Middle frontal gyrus (tissue), 1 donor: Measurements from ENCODE around the gene SPSB4.
"Not testable (repeated sequence)": the region's sequence is repeated elsewhere in the genome, so short reads cannot be mapped to it uniquely, and the experiment has no call there.

Experiments
- DNase-seq: peaks from one replicate; pipeline ENCODE4 v3.0.0-alpha.2; 2015; ENCODE audit warnings: low spot score; ENCODE audit errors: extremely low spot score

Gene SPSB4

DNA sequence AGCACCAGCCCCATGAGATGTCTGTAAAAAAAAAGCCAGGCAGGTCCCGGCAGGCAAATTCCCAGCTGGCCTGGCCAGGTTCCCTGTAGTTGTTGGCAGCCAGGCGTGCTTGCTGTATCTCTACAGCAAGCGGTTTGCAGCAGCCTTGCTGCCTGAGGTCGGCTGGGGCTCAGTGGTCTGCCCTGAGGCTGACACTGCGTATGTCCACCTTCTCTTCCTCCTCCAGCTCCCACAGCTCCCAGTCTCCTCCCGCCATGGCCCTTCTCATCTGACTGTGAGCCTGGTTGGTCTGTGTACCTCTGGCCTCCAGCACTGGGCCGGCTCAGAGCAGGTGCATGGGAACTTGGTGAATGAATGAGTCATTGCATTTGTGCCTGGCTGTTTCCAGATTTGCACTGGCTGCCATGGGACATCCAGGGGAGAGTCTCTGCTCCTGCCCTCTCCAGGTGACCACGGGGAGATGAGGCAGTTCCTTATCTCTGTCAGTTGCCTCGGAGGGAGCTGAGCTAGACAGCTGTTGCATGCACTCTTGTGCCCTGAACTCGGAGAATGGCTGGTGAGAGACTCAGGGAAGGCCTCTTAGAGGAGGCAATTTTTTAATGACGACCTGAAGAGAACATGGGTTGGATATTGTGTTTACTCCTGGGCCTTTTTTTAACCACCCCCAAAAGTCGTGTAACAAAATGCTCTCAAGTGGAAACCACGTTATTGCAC, 43.0 kb downstream of the SPSB4 start:
- DNase-seq, result no peak

DNA sequence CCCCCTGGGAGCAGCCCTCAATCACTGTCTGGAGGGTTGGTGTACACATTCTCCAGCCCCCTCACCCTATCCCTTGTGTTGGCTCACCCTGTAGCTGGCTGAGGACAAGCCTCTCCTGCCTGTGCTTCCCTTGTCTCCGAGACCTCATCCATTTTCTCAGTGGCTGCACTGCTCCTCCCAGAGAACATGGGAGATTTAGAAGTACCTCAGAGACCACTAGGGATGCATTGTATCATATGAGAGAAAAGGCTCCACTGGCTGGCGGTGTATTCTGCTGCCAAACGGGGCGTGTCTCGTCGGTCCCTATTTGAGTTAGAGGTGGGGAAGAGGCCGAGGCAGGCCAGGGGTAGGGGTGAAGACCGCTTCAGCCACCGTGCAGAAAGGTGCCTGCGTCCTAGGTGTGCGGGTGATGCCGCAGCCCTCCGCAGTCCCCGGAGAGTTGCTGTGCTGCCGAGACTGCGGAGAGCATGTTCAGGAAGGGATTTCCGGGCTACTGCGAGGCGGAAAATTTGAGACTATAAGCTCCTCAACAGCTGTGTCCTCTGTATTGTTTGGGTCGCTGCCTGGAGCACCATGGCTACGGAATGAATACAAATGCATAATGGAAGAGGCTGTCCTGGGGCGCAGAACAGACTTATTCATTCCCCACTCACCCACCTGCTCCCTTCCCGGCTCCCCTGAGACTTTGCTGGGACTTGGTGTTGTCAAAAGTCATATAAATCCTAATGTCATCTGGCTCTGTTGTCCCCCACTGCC, 43.8 kb downstream of the SPSB4 start:
- DNase-seq, result no peak

DNA sequence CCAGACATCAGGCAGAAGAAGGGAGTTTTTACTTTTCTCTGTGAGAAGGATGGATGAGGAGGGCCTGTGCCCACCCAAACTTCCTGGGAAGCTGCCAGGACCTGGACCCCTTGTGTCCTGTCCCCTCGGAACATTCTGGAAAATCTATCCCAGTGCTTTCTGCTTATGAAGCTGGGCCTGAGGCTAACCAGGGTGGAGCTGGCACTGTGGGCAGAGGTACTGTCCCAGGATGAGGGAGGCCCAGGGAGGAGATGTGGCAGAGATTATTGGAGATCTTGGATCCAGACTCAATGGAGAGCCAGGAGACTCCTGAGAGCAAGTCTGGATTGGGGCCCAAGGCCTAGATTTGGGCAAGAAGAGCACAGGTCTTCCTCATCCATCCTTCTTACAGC, 44.4 kb downstream of the SPSB4 start:
- no peak for DNase-seq

DNA sequence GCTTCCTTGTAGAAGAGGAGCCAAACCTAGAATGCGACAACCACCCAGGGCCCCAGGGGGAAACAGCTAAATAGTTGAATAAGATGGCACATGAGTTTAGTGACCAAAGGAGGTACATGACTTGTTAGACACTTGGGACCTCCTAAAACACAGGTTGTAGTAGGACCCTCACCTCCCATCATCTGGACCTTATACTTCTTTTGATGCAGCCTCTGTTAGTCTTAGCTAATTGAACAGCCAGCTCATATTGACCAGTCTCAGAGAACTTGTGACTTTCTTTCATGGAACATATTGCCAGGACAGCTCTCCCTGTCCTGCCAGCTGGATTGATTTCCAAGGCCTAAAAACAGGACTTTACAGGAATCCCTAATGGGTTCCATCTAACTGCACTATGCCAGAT, 45.0 kb downstream of the SPSB4 start:
- DNase-seq, result no peak

DNA sequence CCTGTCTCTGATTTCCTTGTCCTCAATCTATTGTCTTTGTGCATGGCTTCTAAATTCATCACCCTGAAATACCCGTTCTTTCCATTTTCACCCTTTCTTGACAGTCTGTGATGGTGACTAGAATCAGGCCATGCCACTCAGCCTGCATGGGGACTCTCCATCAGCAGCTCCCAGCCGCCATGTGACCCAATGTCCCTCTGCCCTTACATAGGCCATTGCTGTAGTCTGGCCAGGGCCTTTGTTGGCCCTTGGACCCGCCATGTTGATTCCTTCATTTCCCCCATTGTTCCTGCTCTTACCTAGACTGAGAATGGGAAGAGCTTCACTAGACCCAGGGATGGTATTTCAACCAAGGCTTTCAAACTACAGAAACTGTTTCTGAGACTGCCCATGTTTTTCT, 45.8 kb downstream of the SPSB4 start:
- no peak for DNase-seq

DNA sequence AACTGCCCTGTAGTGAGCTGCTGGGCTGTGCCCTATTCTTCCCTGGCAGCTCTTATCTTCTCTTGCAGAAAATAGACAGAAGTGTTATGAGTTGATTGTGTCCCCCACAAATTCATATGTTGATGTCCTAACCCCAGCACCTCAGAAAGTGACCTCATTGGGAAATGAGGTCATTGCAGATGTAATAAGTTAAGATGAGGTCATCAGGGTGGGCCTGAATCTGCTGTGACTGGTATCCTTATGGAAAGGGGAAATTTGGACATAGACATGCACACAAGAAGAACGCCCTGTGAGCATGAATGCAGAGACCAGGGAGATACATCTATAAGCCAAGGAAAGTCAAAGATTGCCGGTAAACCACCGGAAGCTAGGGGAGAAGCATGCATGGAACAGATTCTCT, 49.0 kb downstream of the SPSB4 start:
- DNase-seq, result no peak

DNA sequence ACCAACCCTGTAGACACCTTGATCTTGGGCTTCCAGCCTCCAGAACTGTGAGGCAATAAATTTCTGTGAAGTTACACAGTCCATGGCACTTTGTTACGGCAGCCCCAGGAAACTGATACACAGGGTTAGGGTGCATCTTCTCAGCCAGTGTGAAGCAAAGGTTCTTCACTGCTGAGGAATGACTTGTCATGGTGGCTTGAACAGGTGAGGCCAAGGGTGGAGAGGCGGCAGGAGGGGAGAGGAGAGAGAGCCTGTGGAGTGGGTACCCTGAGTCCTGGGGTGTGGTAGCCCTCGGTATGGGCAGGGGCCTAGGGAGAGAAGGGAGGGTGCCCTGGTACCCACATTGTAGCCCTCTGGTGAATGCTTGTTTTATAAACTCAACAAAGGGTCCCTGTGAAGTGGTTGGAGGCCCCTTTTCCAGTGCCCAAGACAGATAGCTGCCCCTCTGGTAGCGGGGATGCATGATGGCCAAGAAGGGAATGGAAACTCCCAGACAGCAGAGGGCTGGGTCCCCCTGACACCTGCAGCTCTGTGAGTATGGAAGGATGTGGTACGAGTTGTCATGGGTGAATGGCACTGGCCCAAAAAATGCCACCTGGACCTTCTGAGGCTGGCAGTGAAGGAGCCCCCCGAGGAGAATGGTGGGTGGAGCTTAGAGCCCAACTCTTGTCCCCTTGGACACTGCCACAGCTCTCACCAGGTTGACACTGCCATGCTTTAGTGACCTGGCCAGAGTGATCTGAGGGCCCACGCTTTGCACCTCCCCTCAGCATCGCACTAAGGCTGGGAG, 49.6 kb downstream of the SPSB4 start:
- DNase-seq, result no peak

DNA sequence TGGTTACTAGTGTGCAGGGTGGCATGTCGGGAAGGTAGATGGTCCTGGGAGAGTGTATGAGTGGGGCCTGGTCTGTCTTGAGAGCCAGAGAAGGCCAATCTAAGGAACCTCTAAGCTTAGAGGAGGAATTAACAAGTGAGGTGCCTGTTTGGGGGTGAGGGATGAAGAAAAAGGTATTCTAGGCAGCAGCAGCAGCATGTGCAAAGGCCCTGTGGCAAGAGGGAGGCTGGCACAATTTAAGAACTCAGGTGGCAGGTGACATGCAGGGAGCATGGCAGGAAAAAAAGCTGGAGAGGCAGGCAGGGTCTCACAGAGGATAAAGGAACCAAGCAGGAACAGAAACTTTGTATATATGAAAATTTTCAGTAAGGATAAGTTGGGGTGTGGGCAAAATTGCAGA, 51.2 kb downstream of the SPSB4 start:
- no peak for DNase-seq

DNA sequence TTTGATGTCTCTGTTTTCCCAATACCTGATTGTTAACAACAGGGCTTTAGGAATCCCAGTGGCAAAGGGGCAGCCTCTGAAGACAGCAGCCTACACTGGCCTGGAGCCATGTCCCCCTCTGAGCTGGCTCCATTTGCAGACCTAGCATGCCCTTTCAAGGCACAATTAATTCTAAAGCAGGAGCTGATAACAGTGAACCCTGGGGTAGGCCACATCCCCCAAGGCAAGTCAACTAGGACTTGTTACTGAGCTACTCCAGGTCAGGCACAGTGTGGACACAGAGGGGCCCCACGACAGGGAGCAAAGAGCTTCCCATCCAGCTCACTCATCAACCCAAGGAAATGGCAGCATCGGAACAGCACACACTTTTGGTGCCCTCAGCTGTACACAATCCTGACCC, 51.9 kb downstream of the SPSB4 start:
- no peak for DNase-seq

DNA sequence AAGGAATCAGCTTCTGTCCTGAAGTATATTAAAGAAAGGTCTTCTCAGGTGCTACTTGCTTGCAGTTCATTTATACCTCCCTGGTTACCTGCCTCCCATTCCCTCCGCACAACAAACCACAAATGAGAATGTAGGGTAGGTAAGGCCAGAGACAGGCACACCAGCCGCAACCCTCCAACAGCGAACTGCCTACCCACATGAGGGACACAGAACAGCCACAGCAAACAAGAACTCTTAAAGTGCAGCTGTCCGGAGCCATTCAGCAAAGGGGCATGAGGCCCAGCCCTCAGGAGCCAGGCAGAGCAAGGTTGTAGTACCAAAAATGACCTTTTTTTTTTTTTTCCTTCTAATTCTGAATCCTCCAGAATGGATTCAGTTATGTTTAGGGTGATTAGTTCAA, 52.4 kb downstream of the SPSB4 start:
- no peak for DNase-seq

DNA sequence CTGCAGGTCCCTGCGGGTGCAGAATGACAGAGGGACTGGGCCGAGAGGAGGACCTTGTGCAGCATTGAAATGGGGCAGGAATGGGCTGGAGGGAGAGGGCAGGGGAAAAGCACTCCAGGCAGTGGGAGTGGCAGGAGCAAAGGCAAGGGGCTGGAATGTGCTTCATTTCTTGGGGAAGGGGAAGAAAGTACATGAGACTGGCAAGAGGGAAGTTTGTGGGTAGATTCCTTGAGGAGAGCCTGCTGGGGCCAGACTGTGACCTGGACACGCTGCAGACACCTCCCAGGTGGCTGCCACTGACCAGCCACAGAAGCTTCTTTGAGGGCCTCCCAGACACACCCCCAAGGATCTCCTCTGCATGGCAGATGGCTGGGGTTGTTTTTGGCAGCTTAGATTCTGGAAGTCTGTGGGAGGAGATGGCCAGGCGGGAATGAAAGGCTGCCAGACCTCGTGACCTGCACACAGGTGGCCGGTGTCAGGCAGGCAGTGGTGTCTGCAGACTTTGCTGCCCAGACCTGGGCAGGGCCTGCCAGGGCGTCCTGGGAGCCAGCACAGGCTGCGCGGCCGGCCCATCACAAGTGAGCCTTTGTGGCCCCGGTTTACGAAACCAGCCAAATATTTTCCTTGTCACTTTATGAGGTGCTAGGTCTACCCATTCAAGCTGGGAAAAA, 53.1 kb downstream of the SPSB4 start:
- DNase-seq, result no peak

DNA sequence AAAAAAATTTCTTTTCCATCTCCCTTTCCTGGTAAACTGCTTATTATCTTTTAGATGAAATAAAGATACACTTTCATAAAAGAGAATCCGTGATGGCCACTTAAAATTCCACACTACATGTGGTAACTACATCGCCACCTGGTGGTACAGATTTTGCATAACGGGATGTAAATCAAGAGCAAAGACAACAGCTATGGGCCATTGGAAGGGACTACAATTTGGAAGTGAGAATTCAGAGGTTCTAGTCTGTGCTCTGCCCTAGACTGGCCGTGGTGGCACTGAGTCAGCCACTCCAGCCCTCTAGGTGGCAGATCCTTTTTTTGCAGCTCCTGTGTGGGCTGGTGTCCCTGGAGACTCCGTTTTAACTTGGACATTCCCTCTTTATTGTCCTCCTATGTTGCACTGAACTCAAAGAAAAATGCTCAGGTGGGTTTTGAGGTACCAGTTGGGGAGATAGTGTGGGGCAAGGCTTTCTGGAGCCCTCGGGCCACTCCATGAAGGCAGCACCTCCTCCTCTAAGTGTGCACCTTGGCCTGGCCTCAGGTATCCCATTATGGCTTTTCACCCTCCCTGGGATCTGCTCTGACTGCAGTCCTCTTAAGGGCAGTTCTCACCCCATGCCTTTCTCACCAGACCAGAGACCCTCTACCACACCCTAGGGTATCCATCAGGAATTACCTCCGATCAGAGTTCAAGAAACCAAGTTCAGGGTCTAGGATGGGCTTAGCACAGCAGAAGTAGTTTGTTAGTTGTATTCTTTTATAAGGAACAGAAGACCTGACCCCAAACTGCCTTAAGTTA, 54.9 kb downstream of the SPSB4 start:
- peak; percentile 65 for DNase-seq

DNA sequence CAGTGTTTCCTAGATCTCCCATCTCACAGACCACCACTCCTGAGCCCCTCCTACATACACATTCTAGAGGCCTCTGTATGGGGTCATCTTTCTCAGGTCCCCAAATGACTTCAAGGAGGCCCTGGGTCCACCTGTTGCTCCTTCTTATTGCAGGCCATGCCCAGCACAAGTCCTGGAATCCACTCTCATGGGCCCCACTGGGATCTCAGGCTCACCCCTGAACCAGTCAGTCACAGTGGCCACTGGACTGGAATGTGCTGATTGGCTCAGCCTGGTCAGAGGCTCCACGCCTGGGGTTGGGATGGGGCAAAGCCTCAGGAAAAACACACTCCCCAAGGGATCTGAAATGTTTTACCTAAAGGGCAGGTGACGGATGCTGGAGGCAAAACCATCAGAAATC, 55.7 kb downstream of the SPSB4 start:
- no peak for DNase-seq

DNA sequence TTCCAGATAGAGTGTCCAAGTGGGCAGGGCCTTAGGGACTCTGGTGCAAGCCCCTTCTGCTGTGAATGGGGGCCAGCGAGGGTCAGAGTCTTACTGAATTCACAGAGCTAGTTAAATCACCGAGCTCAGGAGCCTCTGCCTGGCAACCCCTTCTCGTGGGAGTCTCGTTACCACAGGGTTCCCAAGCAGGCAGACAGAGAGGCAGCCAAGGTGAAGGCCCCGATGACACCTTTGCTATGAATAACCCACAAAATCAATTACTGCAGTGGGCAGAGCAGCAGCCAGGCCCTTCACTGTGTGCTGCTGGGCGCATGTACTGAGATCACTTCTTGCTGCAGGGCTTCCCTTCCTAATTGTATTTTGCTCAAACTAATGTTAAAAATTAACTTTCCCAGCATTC, 56.9 kb downstream of the SPSB4 start:
- DNase-seq, result no peak

DNA sequence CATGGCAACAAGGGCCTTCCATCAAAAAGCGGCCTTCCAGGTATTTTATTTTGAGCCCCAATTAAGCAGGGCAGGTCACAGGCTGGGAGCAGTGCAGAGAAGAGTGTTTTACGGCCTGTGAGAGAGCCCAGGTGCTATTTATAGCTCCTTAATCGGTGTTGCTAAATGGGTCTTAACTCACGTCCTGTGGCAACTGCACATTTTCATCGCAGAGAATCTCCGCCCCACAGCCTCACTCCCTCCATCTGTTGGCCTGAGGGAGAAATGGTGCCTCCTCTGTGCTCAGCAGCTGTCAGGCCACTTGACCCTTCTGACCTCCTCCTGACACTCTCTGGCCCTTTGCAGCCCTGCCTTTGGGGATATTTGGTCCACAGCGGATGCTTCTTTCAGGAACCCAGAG, 58.6 kb downstream of the SPSB4 start:
- no peak for DNase-seq

DNA sequence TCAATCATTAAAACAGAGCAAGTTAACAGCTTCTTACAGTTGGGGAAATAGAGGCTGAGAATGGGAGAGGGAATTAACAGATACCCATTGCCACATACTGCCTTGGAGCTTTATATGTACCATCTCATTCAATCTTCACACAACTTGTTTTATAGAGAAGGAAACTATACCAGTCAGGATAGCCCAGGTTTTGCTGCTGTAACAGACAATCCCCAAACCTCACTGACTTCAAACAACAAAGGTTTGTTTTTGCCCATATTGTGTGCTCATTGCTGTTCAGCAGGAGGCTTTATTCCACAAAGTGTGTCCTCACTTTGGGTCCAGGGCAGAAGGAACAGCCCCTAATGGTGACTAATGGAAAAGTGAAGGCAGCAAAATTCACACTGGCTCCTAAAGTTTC, 59.2 kb downstream of the SPSB4 start:
- DNase-seq, result no peak

DNA sequence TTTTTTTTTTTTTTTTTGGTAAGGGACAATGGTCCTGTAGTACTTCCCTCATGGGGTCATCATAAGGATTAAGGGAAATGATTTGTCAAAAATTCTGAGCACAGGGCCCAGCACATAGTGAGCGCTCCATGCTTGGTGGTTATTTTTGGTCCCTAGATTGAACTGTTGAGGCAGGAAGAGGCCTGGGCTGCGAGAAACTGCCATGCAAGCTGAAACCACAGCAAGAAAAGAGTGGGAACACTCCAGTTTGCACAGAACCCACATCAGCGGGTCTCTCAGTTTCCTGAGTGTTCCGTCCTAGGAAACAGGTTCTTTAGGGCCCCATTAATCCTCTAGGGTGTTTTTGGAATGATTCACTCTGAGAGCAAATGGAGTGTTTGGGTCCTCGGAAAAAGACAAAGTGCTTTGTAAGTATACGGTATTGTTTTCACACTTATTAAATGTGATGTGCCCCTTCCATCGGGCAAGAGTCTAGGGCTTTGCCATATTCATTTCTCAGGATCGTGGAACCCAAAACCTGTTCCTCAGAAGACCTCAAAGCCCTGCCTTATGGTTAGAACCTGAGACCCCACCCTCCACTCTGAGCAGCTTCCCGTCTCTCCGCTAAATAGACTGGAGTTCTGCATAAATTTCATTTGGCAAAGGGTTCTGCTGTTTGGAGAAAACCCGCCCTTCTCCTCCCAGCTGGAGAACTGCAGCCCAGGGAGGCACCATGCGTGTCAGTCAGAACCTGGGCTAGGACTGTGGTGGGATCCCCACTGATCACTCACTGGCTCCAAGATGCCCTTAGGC, 60.4 kb downstream of the SPSB4 start:
- no peak for DNase-seq

DNA sequence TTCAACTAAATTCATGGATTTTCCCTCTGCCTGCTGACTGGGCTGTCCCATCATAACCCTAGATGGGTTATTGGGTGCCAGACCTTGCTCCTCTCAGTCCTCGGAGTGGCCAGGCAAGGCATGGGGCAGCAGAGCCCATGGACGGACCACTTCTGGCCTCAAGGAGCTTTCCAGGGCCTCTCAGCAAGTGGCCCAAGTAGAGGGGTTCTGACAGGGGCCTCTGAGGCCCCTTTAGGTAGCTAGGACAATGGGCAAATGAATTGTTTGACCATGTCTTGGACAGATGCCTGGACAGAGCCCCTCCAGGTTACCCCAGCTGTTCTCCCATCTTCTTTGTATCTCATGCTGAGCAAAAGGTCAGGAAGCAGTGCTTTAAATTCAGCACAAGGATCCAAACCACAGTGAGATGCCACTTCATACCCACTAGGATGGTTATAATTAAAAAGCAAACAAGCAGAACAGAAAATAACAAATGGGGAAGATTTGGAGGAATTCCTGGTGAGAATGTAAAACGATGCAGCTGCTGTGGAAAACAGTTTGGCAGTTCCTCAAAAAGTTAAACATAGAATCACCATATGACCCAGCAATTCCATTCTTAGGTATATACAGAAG, 61.6 kb downstream of the SPSB4 start:
- DNase-seq, result no peak

DNA sequence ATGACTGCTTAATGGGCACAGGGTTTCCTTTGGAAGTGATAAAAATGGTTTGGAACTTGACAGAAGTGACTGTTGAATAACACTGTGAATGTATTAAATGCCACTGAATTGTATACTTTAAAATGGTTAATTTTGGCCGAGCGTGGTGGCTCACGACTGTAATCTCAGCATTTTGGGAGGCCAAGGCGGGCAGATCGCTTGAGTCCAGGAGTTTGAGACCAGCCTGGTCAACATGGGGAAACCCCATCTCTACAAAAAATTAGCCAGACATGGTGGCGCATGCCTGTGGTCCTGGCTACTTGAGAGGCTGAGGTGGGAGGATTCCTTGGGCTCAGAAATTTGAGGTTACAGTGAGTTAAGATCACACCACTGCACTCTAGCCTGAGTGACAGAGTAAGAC, 62.5 kb downstream of the SPSB4 start:
- not testable (repeated sequence) for DNase-seq
